HepG2 (cell line): Measurements from ENCODE around the gene RFX2. TPM values are rescaled to one million over a fixed set of nuclear protein-coding genes. Genes with fewer than 3 reads are reported as not detected.

ENCODE experiments used
- ERF ChIP-seq: IDR thresholded peaks from 2 replicates; pipeline ENCODE4 v1.6.1; 2018; ENCODE audit warnings: missing biosample characterization, missing genetic modification reagents
- GLMP ChIP-seq: sonication (generic); formaldehyde crosslinking; IDR thresholded peaks from 2 replicates; pipeline ENCODE4 v1.9.0; 2021; ENCODE audit warnings: missing genetic modification reagents, mild to moderate bottlenecking, borderline replicate concordance
- GMEB2 ChIP-seq: IDR thresholded peaks from 2 replicates; pipeline ENCODE4 v1.6.1; 2016; ENCODE audit warnings: missing biosample characterization, missing genetic modification reagents, low read depth
- JARID2 ChIP-seq: sonication (generic); formaldehyde crosslinking; IDR thresholded peaks from 2 replicates; pipeline ENCODE4 v1.8.1; 2023; ENCODE audit warnings: missing genetic modification reagents, inconsistent platforms; ENCODE audit not compliant: insufficient replicate concordance
- NFRKB ChIP-seq: fragments of 450-650 bp; IDR thresholded peaks from 2 replicates; pipeline ENCODE4 v1.6.1; 2017
- NPAS2 ChIP-seq: sonication (generic); formaldehyde crosslinking; IDR thresholded peaks from 2 replicates; pipeline ENCODE4 v1.8.0; 2022; ENCODE audit warnings: mild to moderate bottlenecking, missing genetic modification reagents, borderline replicate concordance
- PATZ1 ChIP-seq: sonication (generic); formaldehyde crosslinking; IDR thresholded peaks from 2 replicates; pipeline ENCODE4 v1.4.0; 2020; ENCODE audit warnings: missing genetic modification reagents
- RARA ChIP-seq: IDR thresholded peaks from 2 replicates; pipeline ENCODE4 v1.6.1; 2016; ENCODE audit warnings: missing genetic modification reagents, missing compliant biosample characterization
- REST ChIP-seq, 2 experiments: IDR thresholded peaks; 2 replicates each; pipeline ENCODE4 v1.6.1; 2011 to 2012; ENCODE audit warnings: low read length in 2 of 2, borderline replicate concordance in 1 of 2, low read depth in 1 of 2, mild to moderate bottlenecking in 1 of 2, moderate library complexity in 1 of 2
- SMAD3 ChIP-seq: sonication (generic); formaldehyde crosslinking; IDR thresholded peaks from 2 replicates; pipeline ENCODE4 v1.4.0; 2020; ENCODE audit warnings: missing genetic modification reagents
- SMARCE1 ChIP-seq: fragments of 450-650 bp; IDR thresholded peaks from 2 replicates; pipeline ENCODE4 v1.6.1; 2017; ENCODE audit warnings: borderline replicate concordance
- SYNCRIP ChIP-seq: fragments of 200-400 bp; formaldehyde crosslinking; IDR thresholded peaks from 2 replicates; pipeline ENCODE4 v1.6.1; 2018; ENCODE audit warnings: mild to moderate bottlenecking, low read depth, low read length; ENCODE audit not compliant: insufficient read depth
- ZFP41 ChIP-seq: sonication (generic); formaldehyde crosslinking; IDR thresholded peaks from 2 replicates; pipeline ENCODE4 v1.4.0; 2020; ENCODE audit warnings: mild to moderate bottlenecking, missing genetic modification reagents, borderline replicate concordance
- ZNF276 ChIP-seq: sonication (generic); formaldehyde crosslinking; IDR thresholded peaks from 2 replicates; pipeline ENCODE4 v1.4.0; 2020; ENCODE audit warnings: mild to moderate bottlenecking, low read depth, missing genetic modification reagents
- ZNF569 ChIP-seq: sonication (generic); formaldehyde crosslinking; IDR thresholded peaks from 2 replicates; pipeline ENCODE4 v1.5.0; 2020; ENCODE audit warnings: mild to moderate bottlenecking, missing genetic modification reagents, moderate library complexity, borderline replicate concordance
- ZSCAN29 ChIP-seq: sonication (generic); formaldehyde crosslinking; conservative IDR thresholded peaks from 2 replicates; pipeline ENCODE4 v1.4.0; 2020; ENCODE audit warnings: mild to moderate bottlenecking, missing genetic modification reagents
- polyA plus RNA-seq, 8 experiments: library from polyadenylated mRNA; depleted of rRNA in 3 of 8; stranded (reverse) in 7 of 8; unstranded in 1 of 8; fragments of >200 nt; fragmentation: Illumina TruSeq in 4 of 8; extraction: Trizol in 4 of 8; gene quantifications; 2 replicates each; pipeline versions ENCODE4 v1.2.1 to v1.2.3, GENCODE V29; 2011 to 2016; ENCODE audit warnings: low read depth in 4 of 8, missing spikeins in 1 of 8, mixed read lengths in 1 of 8; ENCODE audit not compliant: insufficient read depth in 1 of 8
- total RNA-seq, 5 experiments: library from RNA; depleted of rRNA; stranded (reverse); fragments of >200 nt; fragmentation: Illumina TruSeq; extraction: Trizol; gene quantifications; 2 replicates each; pipeline ENCODE4 v1.2.3, GENCODE V29; 2016; ENCODE audit warnings: low read depth in 1 of 5

The RFX2 gene
- total and polyA plus RNA-seq, 2 of the 13 experiments (the other 11 are each of a cell fraction or from before 2014, with no cell fraction given) = 2.8 to 3.3 TPM

GRCh38 chr19:5961969-5962945 is 148.0 kb downstream of the RFX2 start (continued):
- TF ChIP-seq ZNF569 (no peak), ZSCAN29 (CRISPR knock-in tag) (peak; percentile 82; the same call in 1 of the 2 replicates), PATZ1 (CRISPR knock-in tag) (peak; percentile 77), GLMP (CRISPR knock-in tag) (no peak; the same call in 1 of the 2 replicates), GMEB2 (no peak; the same call in 1 of the 2 replicates), ZNF276 (CRISPR knock-in tag) (peak; percentile 29; the same call in 1 of the 2 replicates), SYNCRIP (no peak), RARA (peak; percentile 84), SMAD3 (CRISPR knock-in tag) (peak; percentile 92), ERF (CRISPR knock-in tag) (peak; percentile 92), REST (IDR thresholded peaks at IDR 0.05; ENCODE audit: borderline replicate concordance in 1 of 2, low read depth in 1 of 2, low read length in 2 of 2) (peak in 1 of 2 experiments; percentile 12; a peak in 1 of 4 replicates), NPAS2 (CRISPR knock-in tag) (no peak), NFRKB (no peak), JARID2 (CRISPR knock-in tag) (no peak), ZFP41 (CRISPR knock-in tag) (peak; percentile 58; the same call in 1 of the 2 replicates), SMARCE1 (no peak)
